ENCODE data around the gene GRM4. TPM values are rescaled to one million over a fixed set of nuclear protein-coding genes. Genes with fewer than 3 reads are reported as not detected.
"Not testable (repeated sequence)": the region's sequence is repeated elsewhere in the genome, so short reads cannot be mapped to it uniquely, and the experiment has no call there.

Gene GRM4
- total RNA-seq: 1.1 TPM
- polyA plus RNA-seq (ENCODE audit: insufficient read depth in 1 of 8, insufficient read length in 8 of 8, low replicate concordance in 1 of 8): 1 to 10 TPM; 1.2 to 4.8 (median 1.9) TPM
- long read RNA-seq, donor 1: 0 reads
- long read RNA-seq, donor 2: 0 reads
- long read RNA-seq, donor 3: 0 reads
- long read RNA-seq, donor 4: 0 reads
- long read RNA-seq, donor 5: 0 reads
- long read RNA-seq, donor 6: 0 reads
- long read RNA-seq, donor 7: 0 reads
- long read RNA-seq, donor 8: 0 reads
- long read RNA-seq, donor 9: 0 reads
- long read RNA-seq, donor 10: 0 reads
- long read RNA-seq, donor 11: 0 reads

DNA sequence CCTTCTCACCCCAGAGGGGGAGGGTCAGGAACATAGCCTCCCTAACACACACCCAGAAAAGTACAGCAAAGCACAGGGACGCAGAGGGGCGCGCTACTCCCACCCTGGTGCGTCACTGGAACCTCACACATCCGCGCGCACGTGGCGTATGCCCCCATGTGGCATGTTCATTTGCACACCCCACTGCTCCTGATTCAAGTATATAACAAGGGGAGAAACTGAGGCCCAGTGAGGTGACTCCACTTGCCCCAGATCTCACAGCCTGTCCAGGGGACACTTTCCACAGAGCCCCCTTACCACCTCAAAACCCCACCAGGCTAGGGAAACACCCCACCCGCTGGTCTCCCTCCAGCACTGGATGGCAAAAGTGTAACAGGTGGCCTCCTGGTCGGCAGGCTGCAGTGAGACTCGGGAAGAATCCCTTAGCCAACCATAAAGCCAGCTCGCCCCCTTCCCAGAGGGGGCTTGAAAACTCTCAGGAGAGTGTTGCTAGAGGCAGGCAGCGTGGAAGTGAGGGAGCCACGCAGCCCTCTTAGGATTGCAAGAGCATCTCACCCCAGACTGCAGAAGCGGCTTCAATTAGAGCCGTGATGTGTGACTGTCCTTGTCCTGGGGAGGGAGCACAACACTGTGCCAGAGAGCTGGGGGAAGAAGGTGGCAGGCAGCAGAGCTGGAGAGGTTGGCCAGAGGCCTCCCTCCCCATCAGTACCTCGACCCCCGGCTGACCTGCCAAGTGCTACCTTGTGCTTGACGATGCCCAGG lies at the start of gene GRM4:
Gene GRM4, minus strand, starts transcription at position 67 of the 762 bp plus-strand sequence. CDS start 12,591 bp downstream, outside the sequence.
- 32% methylated on average over 9 of the region's 20 CpGs for WGBS (ENCODE audit: insufficient coverage)
- Histone ChIP-seq H3K4me3 (ENCODE audit: low read length) (peak within 1 kb of the TSS; percentile 21), H3K27me3 (ENCODE audit: control insufficient read depth, insufficient read depth, low read length) (peaks cover 86% of the 10 kb centered on the region), H3K9me3 (replicated peaks; ENCODE audit: control insufficient read depth, low read depth, low read length) (no peaks in the 10 kb centered on the region), H3K36me3 (ENCODE audit: control insufficient read depth, insufficient read depth, low read length) (no peaks in the 10 kb centered on the region), H3K27ac (ENCODE audit: low read length) (peak within 1 kb of the TSS; percentile 20), H3K4me1 (ENCODE audit: control insufficient read depth, insufficient read depth, low read length) (peaks cover 67% of the 10 kb centered on the region)
- DNase-seq: no peak

DNA sequence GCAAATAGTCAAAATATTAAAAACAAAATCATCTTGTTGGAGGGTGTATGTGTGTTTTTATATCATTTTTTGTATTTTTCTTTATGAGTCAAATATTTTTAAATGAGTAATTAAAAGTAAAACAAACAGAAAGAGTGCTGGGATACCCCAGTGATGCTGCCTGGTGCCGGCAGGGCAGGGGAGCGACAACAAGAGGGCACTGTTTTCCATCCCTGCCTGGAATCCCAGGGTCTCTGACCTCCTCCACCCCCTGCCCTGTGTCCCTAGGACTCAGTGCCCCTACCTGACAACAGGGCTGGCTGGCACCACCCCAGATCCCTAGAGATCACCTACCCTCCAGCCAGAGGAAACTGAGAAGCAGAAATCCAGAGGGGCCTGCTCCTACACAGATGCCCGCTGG lies 48.9 kb upstream of the GRM4 start:
- Histone ChIP-seq H3K4me1 (ENCODE audit: control insufficient read depth, insufficient read depth, low read length) (peaks cover 10% of the 10 kb centered on the region), H3K9me3 (replicated peaks; ENCODE audit: control insufficient read depth, low read depth, low read length) (no peaks in the 10 kb centered on the region), H3K27me3 (ENCODE audit: control insufficient read depth, insufficient read depth, low read length) (peaks cover 29% of the 10 kb centered on the region), H3K36me3 (ENCODE audit: control insufficient read depth, insufficient read depth, low read length) (no peaks in the 10 kb centered on the region), H3K27ac (ENCODE audit: low read length) (no peak overlapping the region), H3K4me3 (ENCODE audit: low read length) (no peak overlapping the region)
- no CpG with 5 or more reads among the region's 3 CpGs for WGBS (ENCODE audit: insufficient coverage)
- no peak for DNase-seq

DNA sequence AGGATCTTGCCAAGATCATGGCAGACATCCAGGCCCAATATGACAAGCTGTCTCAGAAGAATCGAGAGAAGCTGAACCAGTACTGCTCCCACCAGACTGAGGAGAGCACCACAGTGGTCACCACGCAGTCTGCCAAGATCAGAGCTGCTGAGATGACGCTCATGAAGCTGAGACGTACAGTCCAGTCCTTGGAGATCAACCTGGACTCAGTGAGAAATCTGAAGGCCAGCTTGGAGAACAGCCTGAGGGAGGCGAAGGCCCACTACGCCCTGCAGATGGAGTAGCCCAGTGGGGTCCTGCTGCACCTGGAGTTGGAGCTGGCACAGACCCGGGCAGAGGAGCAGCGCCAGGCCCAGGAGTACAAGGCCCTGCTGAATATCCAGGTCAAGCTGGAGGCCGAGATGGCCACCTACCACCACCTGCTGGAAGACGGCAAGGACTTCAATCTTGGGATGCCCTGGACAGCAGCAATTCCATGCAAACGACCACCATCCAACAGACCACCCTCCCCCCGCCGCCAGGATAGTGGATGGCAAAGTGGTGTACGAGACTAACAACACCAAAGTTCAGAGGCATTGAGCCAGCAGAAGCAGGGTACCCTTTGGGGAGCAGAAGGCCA lies 44.7 kb upstream of the GRM4 start:
- peaks cover 12% of the 10 kb centered on the region for H3K27me3 ChIP-seq (ENCODE audit: control insufficient read depth, insufficient read depth, low read length)
- no peak overlapping the region for H3K27ac ChIP-seq (ENCODE audit: low read length)
- no peak for DNase-seq
- H3K9me3 ChIP-seq (replicated peaks; ENCODE audit: control insufficient read depth, low read depth, low read length): no peaks in the 10 kb centered on the region
- H3K4me3 ChIP-seq (ENCODE audit: low read length): no peak overlapping the region
- WGBS (ENCODE audit: insufficient coverage): 81% methylated on average over 7 of the region's 14 CpGs
- no peaks in the 10 kb centered on the region for H3K4me1 ChIP-seq (ENCODE audit: control insufficient read depth, insufficient read depth, low read length)
- no peaks in the 10 kb centered on the region for H3K36me3 ChIP-seq (ENCODE audit: control insufficient read depth, insufficient read depth, low read length)

DNA sequence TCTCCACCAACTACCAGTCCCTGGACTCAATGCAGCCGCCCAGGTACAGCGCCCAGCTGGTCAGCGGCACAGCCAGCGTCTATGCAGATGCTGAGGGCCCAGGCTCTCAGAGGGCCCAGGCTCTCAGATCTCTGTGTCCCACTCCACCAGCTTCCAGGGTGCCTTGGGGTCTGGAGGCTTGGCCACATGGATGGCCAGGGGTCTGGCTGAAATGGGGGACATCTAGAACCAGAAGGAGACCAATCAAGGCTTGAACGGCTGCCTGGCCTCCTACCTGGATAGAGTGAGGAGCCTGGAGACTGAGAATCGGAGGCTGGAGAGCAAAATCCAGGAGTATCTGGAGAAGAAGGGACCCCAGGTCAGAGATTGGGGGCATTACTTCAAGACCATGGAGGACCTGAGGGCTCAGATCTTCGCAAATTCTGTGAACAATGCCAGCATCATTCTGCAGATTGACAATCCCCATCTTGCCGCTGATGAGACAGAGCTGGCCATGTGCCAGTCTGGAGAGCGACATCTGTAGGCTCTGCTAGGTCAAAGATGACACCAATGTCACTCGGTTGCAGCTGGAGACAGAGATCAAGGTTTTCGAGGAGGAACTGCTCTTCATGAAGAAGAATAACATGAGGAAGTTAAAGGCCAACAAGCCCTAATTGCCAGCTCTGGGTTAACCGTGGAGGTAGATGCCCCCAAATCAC lies 44.1 kb upstream of the GRM4 start:
- Histone ChIP-seq H3K27ac (ENCODE audit: low read length) (no peak overlapping the region), H3K4me3 (ENCODE audit: low read length) (no peak overlapping the region), H3K36me3 (ENCODE audit: control insufficient read depth, insufficient read depth, low read length) (no peaks in the 10 kb centered on the region), H3K9me3 (replicated peaks; ENCODE audit: control insufficient read depth, low read depth, low read length) (no peaks in the 10 kb centered on the region), H3K27me3 (ENCODE audit: control insufficient read depth, insufficient read depth, low read length) (peaks cover 6% of the 10 kb centered on the region), H3K4me1 (ENCODE audit: control insufficient read depth, insufficient read depth, low read length) (no peaks in the 10 kb centered on the region)
- WGBS (ENCODE audit: insufficient coverage): 86% methylated on average over 11 of the region's 12 CpGs
- peak; percentile 25 for DNase-seq

DNA sequence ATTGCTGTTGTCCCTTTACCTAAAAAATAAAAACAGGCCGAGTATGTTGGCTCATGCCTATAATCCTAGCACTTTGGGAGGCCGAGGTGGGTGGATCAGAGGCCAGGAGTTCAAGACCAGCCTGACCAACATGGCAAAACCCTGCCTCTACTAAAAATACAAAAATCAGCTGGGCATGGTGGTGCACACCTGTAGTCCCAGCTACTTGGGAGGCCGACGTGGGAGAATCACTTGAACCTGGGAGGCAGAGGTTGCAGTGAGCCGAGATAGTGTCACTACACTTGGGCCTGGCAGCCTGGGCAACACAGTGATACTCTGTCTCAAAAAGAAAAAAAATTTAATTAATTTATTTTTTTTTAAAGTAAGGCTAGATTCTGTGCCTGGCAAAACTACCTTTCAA lies 38.8 kb upstream of the GRM4 start:
- not testable (repeated sequence) for DNase-seq; H3K9me3 ChIP-seq (replicated peaks; ENCODE audit: control insufficient read depth, low read depth, low read length); H3K27ac ChIP-seq (ENCODE audit: low read length); H3K36me3 ChIP-seq (ENCODE audit: control insufficient read depth, insufficient read depth, low read length); H3K4me1 ChIP-seq (ENCODE audit: control insufficient read depth, insufficient read depth, low read length); H3K27me3 ChIP-seq (ENCODE audit: control insufficient read depth, insufficient read depth, low read length); H3K4me3 ChIP-seq (ENCODE audit: low read length)
- WGBS (ENCODE audit: insufficient coverage): 93% methylated on average over 3 of the region's 5 CpGs

DNA sequence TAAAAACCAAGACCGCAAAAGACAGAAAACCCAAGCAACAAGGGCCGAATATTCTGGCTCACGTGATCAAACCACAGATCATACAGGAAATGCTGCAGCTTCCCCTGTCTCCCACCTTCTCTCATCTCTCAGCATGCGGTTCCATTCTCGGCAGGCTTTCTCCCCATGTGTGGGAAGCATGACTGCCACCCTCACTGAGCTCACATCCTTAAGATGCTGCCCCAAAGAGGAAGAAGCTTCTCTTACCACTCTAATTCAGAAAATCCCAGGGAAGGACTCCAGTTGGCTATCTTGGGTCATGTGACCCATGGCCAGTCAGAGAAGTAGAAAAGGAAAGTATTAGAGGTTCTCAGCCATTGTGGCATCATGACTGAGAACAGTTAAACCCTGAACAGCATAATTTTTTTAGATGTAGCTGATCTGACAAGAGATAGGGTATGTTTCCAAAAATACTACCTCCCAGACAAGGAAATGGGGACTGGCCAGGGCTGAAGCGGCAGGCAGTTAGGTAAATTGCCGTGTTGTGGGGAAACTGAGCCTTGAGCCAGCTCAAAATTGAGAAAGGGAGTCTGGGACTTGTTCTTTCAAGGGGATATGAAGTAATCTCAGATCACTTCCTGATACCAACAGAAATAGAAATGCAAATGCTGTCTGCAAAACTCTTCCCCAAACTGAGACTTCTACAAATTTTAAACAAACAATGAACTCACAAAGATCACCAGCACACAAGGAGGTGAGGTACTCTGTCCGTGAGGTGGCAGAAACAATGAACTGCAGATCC lies 37.1 kb upstream of the GRM4 start:
- no peak overlapping the region for H3K4me3 ChIP-seq (ENCODE audit: low read length)
- no peaks in the 10 kb centered on the region for H3K9me3 ChIP-seq (replicated peaks; ENCODE audit: control insufficient read depth, low read depth, low read length)
- peak overlapping the region; percentile 29 for H3K27ac ChIP-seq (ENCODE audit: low read length)
- peak; percentile 36 for DNase-seq
- 66% methylated on average over 5 of the region's 8 CpGs for WGBS (ENCODE audit: insufficient coverage)
- H3K27me3 ChIP-seq (ENCODE audit: control insufficient read depth, insufficient read depth, low read length): peaks cover 2% of the 10 kb centered on the region
- no peaks in the 10 kb centered on the region for H3K36me3 ChIP-seq (ENCODE audit: control insufficient read depth, insufficient read depth, low read length)
- no peaks in the 10 kb centered on the region for H3K4me1 ChIP-seq (ENCODE audit: control insufficient read depth, insufficient read depth, low read length)

DNA sequence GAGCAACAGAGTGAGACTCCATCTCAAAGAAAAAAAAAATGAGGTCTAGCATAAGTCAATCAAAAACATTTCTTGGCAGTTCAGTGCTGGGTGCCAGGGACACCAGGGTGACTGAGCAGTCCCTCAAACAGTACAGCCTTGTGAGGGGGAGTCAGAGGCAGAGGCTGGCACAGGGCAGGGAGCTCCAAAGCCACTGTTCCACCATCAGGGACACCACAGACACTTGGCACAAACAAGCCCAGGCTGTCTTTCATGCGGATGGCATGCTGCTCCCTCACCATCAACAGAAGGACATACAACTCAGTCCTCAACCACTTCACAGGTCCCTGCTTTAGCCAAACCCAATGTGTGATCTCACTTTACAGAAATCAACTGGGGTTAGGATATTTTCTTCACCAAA lies 36.0 kb upstream of the GRM4 start:
- WGBS (ENCODE audit: insufficient coverage): 78% methylated on average over 1 of the region's 1 CpG
- Histone ChIP-seq H3K36me3 (ENCODE audit: control insufficient read depth, insufficient read depth, low read length) (no peaks in the 10 kb centered on the region), H3K27ac (ENCODE audit: low read length) (no peak overlapping the region), H3K9me3 (replicated peaks; ENCODE audit: control insufficient read depth, low read depth, low read length) (no peaks in the 10 kb centered on the region), H3K27me3 (ENCODE audit: control insufficient read depth, insufficient read depth, low read length) (peaks cover 2% of the 10 kb centered on the region), H3K4me1 (ENCODE audit: control insufficient read depth, insufficient read depth, low read length) (no peaks in the 10 kb centered on the region), H3K4me3 (ENCODE audit: low read length) (no peak overlapping the region)
- no peak for DNase-seq

DNA sequence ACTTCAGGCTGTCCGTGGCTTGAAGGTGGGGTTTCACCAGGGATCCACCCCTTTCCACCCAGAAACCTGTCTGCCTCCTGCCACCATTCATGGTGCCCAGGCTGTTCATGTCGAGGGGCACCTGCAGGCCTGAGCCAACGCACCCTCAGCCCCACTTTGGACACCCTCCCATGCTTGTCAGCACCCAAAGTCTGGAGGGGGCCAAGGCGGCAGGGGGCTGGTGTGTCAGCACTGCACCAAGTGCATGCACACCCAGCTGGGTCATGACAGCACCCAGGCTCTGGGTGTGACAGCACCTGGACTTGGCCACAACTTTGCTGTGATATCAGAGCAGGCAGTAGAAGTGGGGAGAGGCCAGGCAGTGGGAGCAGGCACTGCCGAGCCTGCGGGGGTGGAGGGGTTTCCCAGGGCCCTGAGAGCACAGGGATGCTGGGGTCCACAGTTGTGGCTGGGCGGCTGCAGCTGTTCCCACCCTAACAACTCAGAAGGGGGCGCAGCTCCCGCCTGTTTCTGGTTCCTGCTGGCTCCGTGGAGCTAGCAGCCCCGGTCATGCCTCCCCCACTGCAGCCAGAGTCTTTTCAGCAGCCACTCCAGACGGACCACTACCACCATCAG lies 33.3 kb upstream of the GRM4 start:
- Histone ChIP-seq H3K27ac (ENCODE audit: low read length) (no peak overlapping the region), H3K36me3 (ENCODE audit: control insufficient read depth, insufficient read depth, low read length) (no peaks in the 10 kb centered on the region), H3K9me3 (replicated peaks; ENCODE audit: control insufficient read depth, low read depth, low read length) (no peaks in the 10 kb centered on the region), H3K27me3 (ENCODE audit: control insufficient read depth, insufficient read depth, low read length) (peaks cover 2% of the 10 kb centered on the region), H3K4me1 (ENCODE audit: control insufficient read depth, insufficient read depth, low read length) (no peaks in the 10 kb centered on the region), H3K4me3 (ENCODE audit: low read length) (no peak overlapping the region)
- WGBS (ENCODE audit: insufficient coverage): 58% methylated on average over 10 of the region's 12 CpGs
- DNase-seq: no peak

DNA sequence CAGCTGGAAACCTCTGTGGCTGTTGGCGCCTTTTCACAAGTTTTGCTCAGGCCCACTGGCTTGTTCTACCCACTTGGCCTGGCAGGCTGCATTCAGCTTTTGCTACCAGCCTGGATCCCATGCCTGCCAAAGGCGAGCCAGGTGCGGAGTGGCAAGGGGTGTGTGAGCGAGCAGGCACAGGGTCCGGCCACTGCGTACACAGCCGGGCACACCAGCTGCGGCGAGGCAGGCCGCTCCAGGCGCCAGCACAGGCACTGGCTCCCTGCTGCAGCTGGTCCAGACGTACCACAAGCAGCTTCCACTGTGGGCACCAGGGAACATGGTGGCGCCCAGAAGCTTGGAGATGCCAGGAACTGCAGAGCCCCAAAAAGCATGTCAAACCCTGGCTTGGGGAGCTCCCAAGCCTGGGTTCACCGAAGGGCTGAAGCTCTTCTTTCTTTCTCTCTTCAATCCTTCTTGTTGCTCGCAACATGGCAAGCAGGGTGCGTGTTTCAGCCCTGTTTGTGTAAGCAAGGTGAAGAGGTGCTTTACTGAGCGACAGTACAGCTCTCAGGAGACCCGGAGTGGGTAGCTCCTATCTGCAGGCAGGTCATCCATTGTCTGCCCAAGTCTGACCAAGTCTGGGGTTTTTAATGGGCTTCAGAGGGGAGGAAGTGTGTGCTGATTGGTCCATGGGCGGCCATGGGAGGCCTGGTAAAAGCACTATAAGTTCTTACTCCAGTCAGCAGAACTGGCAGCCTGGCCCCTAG lies 32.6 kb upstream of the GRM4 start:
- H3K27me3 ChIP-seq (ENCODE audit: control insufficient read depth, insufficient read depth, low read length): peaks cover 2% of the 10 kb centered on the region
- DNase-seq: no peak
- no peaks in the 10 kb centered on the region for H3K4me1 ChIP-seq (ENCODE audit: control insufficient read depth, insufficient read depth, low read length)
- H3K4me3 ChIP-seq (ENCODE audit: low read length): no peak overlapping the region
- no peak overlapping the region for H3K27ac ChIP-seq (ENCODE audit: low read length)
- H3K36me3 ChIP-seq (ENCODE audit: control insufficient read depth, insufficient read depth, low read length): no peaks in the 10 kb centered on the region
- WGBS (ENCODE audit: insufficient coverage): 95% methylated on average over 17 of the region's 19 CpGs
- H3K9me3 ChIP-seq (replicated peaks; ENCODE audit: control insufficient read depth, low read depth, low read length): no peaks in the 10 kb centered on the region
